NB4 (cell line): ENCODE measurements around the gene RGR.

Source experiments
- MYC ChIP-seq: IDR thresholded peaks from 2 replicates; pipeline ENCODE4 v1.6.1; 2011; ENCODE audit warnings: low read depth, low read length
- POLR2A ChIP-seq: IDR thresholded peaks from 2 replicates; pipeline ENCODE4 v1.6.1; 2011; ENCODE audit warnings: mild to moderate bottlenecking; ENCODE audit not compliant: insufficient read length; ENCODE audit errors: extremely low read depth
- TF ChIP-seq, protein P1 (sequence below): IDR thresholded peaks from one replicate; pipeline ENCODE4 v1.5.1; 2012; ENCODE audit warnings: low read depth, low read length
- TF ChIP-seq, protein P2 (sequence below): IDR thresholded peaks from 2 replicates; pipeline ENCODE4 v1.6.1; 2011; ENCODE audit warnings: low read depth, low read length

DNA sequence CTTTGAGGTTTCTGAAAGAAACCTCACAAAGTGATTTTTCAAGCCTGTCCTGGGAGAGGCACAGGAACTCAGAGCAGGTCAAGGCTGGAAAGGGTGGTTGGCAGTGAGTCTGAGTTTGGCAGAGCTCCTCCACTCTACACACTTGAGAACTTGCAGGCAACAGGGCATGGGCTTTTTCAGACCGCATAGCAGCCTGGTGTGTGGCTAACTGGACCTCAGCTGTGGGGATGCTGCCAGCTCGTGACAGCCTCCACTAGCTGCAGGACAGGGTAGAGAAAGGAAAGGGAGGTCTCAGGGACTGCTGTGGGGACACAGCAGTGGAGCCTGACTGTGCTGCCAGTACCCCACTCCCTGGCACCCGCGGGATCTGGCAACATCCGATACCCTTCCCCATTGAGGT is 47.9 kb upstream of the RGR start:
- TF ChIP-seq POLR2A (no peak), MYC (no peak)
- TF ChIP-seq, protein P1, sequence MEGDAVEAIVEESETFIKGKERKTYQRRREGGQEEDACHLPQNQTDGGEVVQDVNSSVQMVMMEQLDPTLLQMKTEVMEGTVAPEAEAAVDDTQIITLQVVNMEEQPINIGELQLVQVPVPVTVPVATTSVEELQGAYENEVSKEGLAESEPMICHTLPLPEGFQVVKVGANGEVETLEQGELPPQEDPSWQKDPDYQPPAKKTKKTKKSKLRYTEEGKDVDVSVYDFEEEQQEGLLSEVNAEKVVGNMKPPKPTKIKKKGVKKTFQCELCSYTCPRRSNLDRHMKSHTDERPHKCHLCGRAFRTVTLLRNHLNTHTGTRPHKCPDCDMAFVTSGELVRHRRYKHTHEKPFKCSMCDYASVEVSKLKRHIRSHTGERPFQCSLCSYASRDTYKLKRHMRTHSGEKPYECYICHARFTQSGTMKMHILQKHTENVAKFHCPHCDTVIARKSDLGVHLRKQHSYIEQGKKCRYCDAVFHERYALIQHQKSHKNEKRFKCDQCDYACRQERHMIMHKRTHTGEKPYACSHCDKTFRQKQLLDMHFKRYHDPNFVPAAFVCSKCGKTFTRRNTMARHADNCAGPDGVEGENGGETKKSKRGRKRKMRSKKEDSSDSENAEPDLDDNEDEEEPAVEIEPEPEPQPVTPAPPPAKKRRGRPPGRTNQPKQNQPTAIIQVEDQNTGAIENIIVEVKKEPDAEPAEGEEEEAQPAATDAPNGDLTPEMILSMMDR: no peak
- TF ChIP-seq, protein P2, sequence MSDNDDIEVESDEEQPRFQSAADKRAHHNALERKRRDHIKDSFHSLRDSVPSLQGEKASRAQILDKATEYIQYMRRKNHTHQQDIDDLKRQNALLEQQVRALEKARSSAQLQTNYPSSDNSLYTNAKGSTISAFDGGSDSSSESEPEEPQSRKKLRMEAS: no peak
